HCT116 (cell line): ENCODE measurements around the gene SH3TC1. TPM values are rescaled to one million over a fixed set of nuclear protein-coding genes. Genes with fewer than 3 reads are reported as not detected.

Experiments used
- ATAC-seq: fragments of 200-7000 bp; cut with Tn5 transposase; 2 replicates; pipeline ENCODE4 v1.9.1; 2020; ENCODE audit warnings: mild to moderate bottlenecking, moderate library complexity
- BruUV-seq: library from RNA; stranded (reverse); fragments of 400-500 nt; replicated peaks from 2 replicates; lab custom pipeline; 2021; lab: Mats Ljungman, UMichigan
- CTCF ChIA-PET: fragments of 300-600 bp; sonication (Branson Sonifier 250); formaldehyde crosslinking; loops from one replicate; lab custom pipeline; 2021; ENCODE audit warnings: antibody characterized with exemption; lab: Charles Lee
- POLR2A ChIA-PET: fragments of 300-600, 350-600 bp; sonication (Branson Sonifier 250); formaldehyde crosslinking; loops from one replicate; lab custom pipeline; 2021; ENCODE audit warnings: antibody characterized with exemption; lab: Charles Lee
- RAD21 ChIA-PET, 2 experiments: fragments of 300-600 bp; sonication (Branson Sonifier 250); formaldehyde crosslinking; loops; one replicate each; lab custom pipeline; 2023; ENCODE audit warnings: low total read pairs in 2 of 2; ENCODE audit not compliant: uncharacterized antibody in 2 of 2, unreplicated experiment in 2 of 2, low non-redundant PET in 1 of 2; lab: Charles Lee
- DNase-seq: peaks from one replicate; pipeline ENCODE4 v3.0.0-alpha.2; 2010; ENCODE audit warnings: low read depth, low spot score
- H2AFZ ChIP-seq: fragments of 200-600 bp; shearing (Covaris generic), sonication (generic); 2 replicates; pipeline ENCODE4 v1.6.1; 2017; ENCODE audit warnings: low read depth, mixed run types, mixed read lengths, antibody characterized with exemption, low read length; ENCODE audit not compliant: poor library complexity, severe bottlenecking
- H3K27ac ChIP-seq: 2 replicates; pipeline ENCODE4 v1.5.1; 2012; ENCODE audit warnings: low read depth, low read length
- H3K27me3 ChIP-seq: fragments of 200-600 bp; sonication (generic); 2 replicates; pipeline ENCODE4 v1.6.1; 2016; ENCODE audit warnings: mixed run types, low read length, mixed read lengths; ENCODE audit not compliant: insufficient read depth
- H3K36me3 ChIP-seq, 2 experiments: fragments of 200-500 bp in 1 of 2; fragments of 200-600 bp in 1 of 2; sonication (Bioruptor generic) in 1 of 2; sonication (generic) in 1 of 2; 2 replicates each; pipeline versions ENCODE4 v1.5.1 to v1.6.1; 2014 to 2016; ENCODE audit warnings: low read length in 2 of 2, inconsistent platforms in 1 of 2, mixed read lengths in 1 of 2, mixed run types in 1 of 2; ENCODE audit not compliant: insufficient read depth in 2 of 2, control insufficient read depth in 1 of 2
- H3K4me1 ChIP-seq, 2 experiments: fragments of 200-600 bp in 1 of 2; sonication (generic) in 1 of 2; 2 replicates each; pipeline versions ENCODE4 v1.5.1 to v1.6.1; 2012 to 2017; ENCODE audit warnings: low read length in 2 of 2, inconsistent platforms in 1 of 2, mild to moderate bottlenecking in 1 of 2, mixed read lengths in 1 of 2, mixed run types in 1 of 2, moderate library complexity in 1 of 2; ENCODE audit not compliant: insufficient read depth in 2 of 2, control insufficient read depth in 1 of 2
- H3K4me2 ChIP-seq: fragments of 200-600 bp; sonication (generic); 2 replicates; pipeline ENCODE4 v1.6.1; 2017; ENCODE audit warnings: mixed run types, low read length, mixed read lengths
- H3K4me3 ChIP-seq, 2 experiments: fragments of 200-600 bp in 1 of 2; sonication (generic) in 1 of 2; replicated peaks in 1 of 2; 2 replicates each; pipeline ENCODE4 v1.5.1; 2011 to 2016; ENCODE audit warnings: low read length in 2 of 2, control low read depth in 1 of 2, low read depth in 1 of 2, mild to moderate bottlenecking in 1 of 2, mixed read lengths in 1 of 2, mixed run types in 1 of 2
- H3K79me2 ChIP-seq: fragments of 200-600 bp; sonication (generic); 2 replicates; pipeline ENCODE4 v1.6.1; 2017; ENCODE audit warnings: mild to moderate bottlenecking, mixed run types, low read length, moderate library complexity, mixed read lengths; ENCODE audit not compliant: insufficient read depth
- H3K9ac ChIP-seq: fragments of 200-600 bp; sonication (generic); 2 replicates; pipeline ENCODE4 v1.6.1; 2016; ENCODE audit warnings: low read length, mixed read lengths
- H3K9me2 ChIP-seq: fragments of 200-600 bp; sonication (generic), shearing (Covaris generic); 2 replicates; pipeline ENCODE4 v1.6.1; 2017; ENCODE audit warnings: mixed run types, mild to moderate bottlenecking, moderate library complexity; ENCODE audit not compliant: insufficient read depth
- H3K9me3 ChIP-seq, 2 experiments: fragments of 200-500 bp in 1 of 2; fragments of 200-600 bp in 1 of 2; sonication (Bioruptor generic) in 1 of 2; sonication (generic) in 1 of 2; 2 replicates each; pipeline ENCODE4 v1.6.1; 2014 to 2017; ENCODE audit warnings: low read length in 2 of 2, mixed read lengths in 2 of 2, inconsistent platforms in 1 of 2, low read depth in 1 of 2, mild to moderate bottlenecking in 1 of 2, mixed run types in 1 of 2, moderate library complexity in 1 of 2; ENCODE audit not compliant: control insufficient read depth in 1 of 2, insufficient read depth in 1 of 2
- H4K20me1 ChIP-seq: fragments of 200-600 bp; sonication (generic), shearing (Covaris generic); 2 replicates; pipeline ENCODE4 v1.6.1; 2017; ENCODE audit warnings: mixed run types, mild to moderate bottlenecking, moderate library complexity; ENCODE audit not compliant: insufficient read depth
- CBX3 ChIP-seq: IDR thresholded peaks from 2 replicates; pipeline ENCODE4 v1.6.1; 2012; ENCODE audit warnings: low read depth
- JUND ChIP-seq: IDR thresholded peaks from 2 replicates; pipeline ENCODE4 v1.6.1; 2012
- POLR2AphosphoS5 ChIP-seq: IDR thresholded peaks from 2 replicates; pipeline ENCODE4 v1.6.1; 2011; ENCODE audit warnings: mild to moderate bottlenecking, low read depth, low read length, moderate library complexity
- RAD21 ChIP-seq: IDR thresholded peaks from 2 replicates; pipeline ENCODE4 v1.6.1; 2012; ENCODE audit warnings: low read depth, mild to moderate bottlenecking
- SP1 ChIP-seq: IDR thresholded peaks from 2 replicates; pipeline ENCODE4 v1.6.1; 2012; ENCODE audit warnings: low read depth
- ZFX ChIP-seq: fragments of 450-650 bp; IDR thresholded peaks from 2 replicates; pipeline ENCODE4 v1.6.1; 2017
- intact Hi-C: fragments of 100-400 bp; cut with micrococcal nuclease; formaldehyde crosslinking; loops from 2 replicates; pipeline ENCODE4 v1.10.0; 2022
- total RNA-seq: library from RNA; stranded (reverse); gene quantifications from one replicate; pipeline ENCODE4 v1.2.1, GENCODE V29; 2021; ENCODE audit not compliant: unreplicated experiment
- TF ChIP-seq, protein P1 (sequence below), 3 experiments: fragments of 200-600 bp in 1 of 3; sonication (generic) in 1 of 3; IDR thresholded peaks in 2 of 3; conservative IDR thresholded peaks in 1 of 3; 2 replicates each; pipeline ENCODE4 v1.5.1; 2012 to 2017; ENCODE audit warnings: low read depth in 2 of 3, low read length in 2 of 3, antibody characterized with exemption in 1 of 3, borderline replicate concordance in 1 of 3, control low read depth in 1 of 3, mild to moderate bottlenecking in 1 of 3, mixed read lengths in 1 of 3, mixed run types in 1 of 3, moderate library complexity in 1 of 3; ENCODE audit not compliant: insufficient read depth in 1 of 3
- TF ChIP-seq, protein P2 (sequence below): IDR thresholded peaks from 2 replicates; pipeline ENCODE4 v1.6.1; 2012
- TF ChIP-seq, protein P3 (sequence below): IDR thresholded peaks from 2 replicates; pipeline ENCODE4 v1.6.1; 2011; ENCODE audit warnings: mild to moderate bottlenecking, low read length, moderate library complexity; ENCODE audit not compliant: insufficient replicate concordance; ENCODE audit errors: extremely low read depth
- TF ChIP-seq, protein P4 (sequence below): IDR thresholded peaks from 2 replicates; pipeline ENCODE4 v1.6.1; 2012

Gene SH3TC1
- total RNA-seq, 1 experiment from 2014 or later = 12.5 TPM

DNA sequence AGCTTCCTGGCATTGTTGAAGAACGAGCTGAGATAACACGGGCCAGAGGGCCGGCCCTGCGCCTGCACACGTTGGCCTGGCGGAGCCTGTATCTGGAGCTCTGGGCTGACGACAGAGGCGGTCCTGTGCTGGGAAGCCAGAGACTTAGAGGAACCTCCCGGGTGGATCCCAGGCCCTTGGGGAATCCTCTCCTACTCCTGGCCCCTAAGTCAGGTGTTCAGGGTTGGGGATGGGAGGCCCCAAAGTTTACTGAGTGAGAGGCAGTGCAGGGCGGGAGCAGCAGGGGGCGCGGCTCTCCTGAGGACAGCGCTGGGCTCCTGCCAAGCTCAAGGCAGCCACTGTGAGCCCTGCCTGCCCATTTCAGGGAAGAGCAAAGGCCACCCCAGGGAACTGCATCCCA lies 68.0 kb downstream of the SH3TC1 start:
- Histone ChIP-seq H3K27me3 (no peaks in the 10 kb centered on the region), H3K4me2 (no peak overlapping the region), H3K9me2 (no peaks in the 10 kb centered on the region), H3K9ac (no peak overlapping the region), H3K79me2 (no peaks in the 10 kb centered on the region), H2AFZ (peak overlapping the region; percentile 32), H3K4me3 (no peak overlapping the region), H3K27ac (no peak overlapping the region), H3K36me3 (no peaks in the 10 kb centered on the region), H4K20me1 (no peaks in the 10 kb centered on the region), H3K4me1 (no peaks in the 10 kb centered on the region), H3K9me3 (no peaks in the 10 kb centered on the region)
- RAD21 ChIA-PET = interaction anchor here (0.9 to 1.9 kb wide), 5 partner anchors 25 to 140 kb away, joined by 3 to 7 read pairs (median 3); no protein-coding TSS in a partner anchor
- no TSS peak for BruUV-seq
- CTCF ChIA-PET = interaction anchor here (0.6 to 3.5 kb wide), 9 partner anchors 9 to 162 kb away, joined by 3 to 34 read pairs (median 5); no protein-coding TSS in a partner anchor
- DNase-seq (peak; percentile 35), ATAC-seq (peak; percentile 97)
- TF ChIP-seq JUND (no peak), RAD21 (peak; percentile 88), CBX3 (no peak), ZFX (no peak)
- TF ChIP-seq, protein P1, sequence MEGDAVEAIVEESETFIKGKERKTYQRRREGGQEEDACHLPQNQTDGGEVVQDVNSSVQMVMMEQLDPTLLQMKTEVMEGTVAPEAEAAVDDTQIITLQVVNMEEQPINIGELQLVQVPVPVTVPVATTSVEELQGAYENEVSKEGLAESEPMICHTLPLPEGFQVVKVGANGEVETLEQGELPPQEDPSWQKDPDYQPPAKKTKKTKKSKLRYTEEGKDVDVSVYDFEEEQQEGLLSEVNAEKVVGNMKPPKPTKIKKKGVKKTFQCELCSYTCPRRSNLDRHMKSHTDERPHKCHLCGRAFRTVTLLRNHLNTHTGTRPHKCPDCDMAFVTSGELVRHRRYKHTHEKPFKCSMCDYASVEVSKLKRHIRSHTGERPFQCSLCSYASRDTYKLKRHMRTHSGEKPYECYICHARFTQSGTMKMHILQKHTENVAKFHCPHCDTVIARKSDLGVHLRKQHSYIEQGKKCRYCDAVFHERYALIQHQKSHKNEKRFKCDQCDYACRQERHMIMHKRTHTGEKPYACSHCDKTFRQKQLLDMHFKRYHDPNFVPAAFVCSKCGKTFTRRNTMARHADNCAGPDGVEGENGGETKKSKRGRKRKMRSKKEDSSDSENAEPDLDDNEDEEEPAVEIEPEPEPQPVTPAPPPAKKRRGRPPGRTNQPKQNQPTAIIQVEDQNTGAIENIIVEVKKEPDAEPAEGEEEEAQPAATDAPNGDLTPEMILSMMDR (IDR thresholded peaks at IDR 0.05 in 2 of 3, conservative IDR thresholded peaks at IDR 0.05 in 1 of 3; ENCODE audit: borderline replicate concordance in 1 of 3, insufficient read depth in 1 of 3, low read depth in 2 of 3, low read length in 2 of 3) = peak; percentile 79 to 93 (median 82)
- TF ChIP-seq, protein P2, sequence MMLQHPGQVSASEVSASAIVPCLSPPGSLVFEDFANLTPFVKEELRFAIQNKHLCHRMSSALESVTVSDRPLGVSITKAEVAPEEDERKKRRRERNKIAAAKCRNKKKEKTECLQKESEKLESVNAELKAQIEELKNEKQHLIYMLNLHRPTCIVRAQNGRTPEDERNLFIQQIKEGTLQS = no peak
- POLR2A ChIA-PET = no interaction called here
- intact Hi-C loops = loop anchor here (1.0 kb wide), 2 partner anchors 136 to 280 kb away; no protein-coding TSS in a partner anchor

DNA sequence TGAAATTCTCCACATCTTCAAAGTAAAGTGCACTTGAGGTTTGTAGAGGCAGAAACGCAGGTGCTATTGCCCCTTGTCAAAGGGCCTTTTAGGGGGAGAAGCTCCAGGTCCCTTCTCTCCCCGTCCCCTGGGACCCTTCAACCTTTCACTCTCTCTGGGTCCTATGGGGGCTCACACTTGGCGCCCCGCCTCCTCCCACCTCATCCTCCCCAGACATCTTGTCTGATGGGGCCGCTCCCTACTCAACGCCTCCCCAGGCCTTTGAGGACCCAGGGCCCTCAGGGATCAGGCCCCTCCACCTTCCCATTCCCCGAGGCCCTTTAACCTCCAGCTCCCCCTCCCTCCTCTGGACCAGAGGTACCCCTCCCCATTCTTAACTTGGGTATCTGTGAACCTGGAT lies 69.1 kb downstream of the SH3TC1 start:
- intact Hi-C loops = no loop called here
- H3K27me3 ChIP-seq = no peaks in the 10 kb centered on the region

More for the DNA sequence above, 69.1 kb downstream of the SH3TC1 start:
- no peaks in the 10 kb centered on the region for H4K20me1 ChIP-seq
- no TSS peak for BruUV-seq
- RAD21 ChIA-PET = interaction anchor here (0.7 to 1.6 kb wide), 2 partner anchors 133 to 173 kb away, joined by 3 read pairs; partner anchors contain the start of gene TRMT44 (in 1 of the 2)
- no peak overlapping the region for H3K27ac ChIP-seq
- no peaks in the 10 kb centered on the region for H3K9me2 ChIP-seq
- ATAC-seq (no peak), DNase-seq (no peak)
- no peak overlapping the region for H3K4me3 ChIP-seq
- no peaks in the 10 kb centered on the region for H3K4me1 ChIP-seq
- H3K9ac ChIP-seq = no peak overlapping the region
- no peak overlapping the region for H3K4me2 ChIP-seq
- no peaks in the 10 kb centered on the region for H3K9me3 ChIP-seq
- no peak overlapping the region for H2AFZ ChIP-seq
- H3K36me3 ChIP-seq = no peaks in the 10 kb centered on the region
- POLR2A ChIA-PET = no interaction called here
- CTCF ChIA-PET = interaction anchor here (3.5 kb wide), 1 partner anchor 134 kb away, joined by 34 read pairs; no protein-coding TSS in a partner anchor
- TF ChIP-seq POLR2AphosphoS5 (no peak), JUND (no peak), SP1 (no peak)
- TF ChIP-seq, protein P3, sequence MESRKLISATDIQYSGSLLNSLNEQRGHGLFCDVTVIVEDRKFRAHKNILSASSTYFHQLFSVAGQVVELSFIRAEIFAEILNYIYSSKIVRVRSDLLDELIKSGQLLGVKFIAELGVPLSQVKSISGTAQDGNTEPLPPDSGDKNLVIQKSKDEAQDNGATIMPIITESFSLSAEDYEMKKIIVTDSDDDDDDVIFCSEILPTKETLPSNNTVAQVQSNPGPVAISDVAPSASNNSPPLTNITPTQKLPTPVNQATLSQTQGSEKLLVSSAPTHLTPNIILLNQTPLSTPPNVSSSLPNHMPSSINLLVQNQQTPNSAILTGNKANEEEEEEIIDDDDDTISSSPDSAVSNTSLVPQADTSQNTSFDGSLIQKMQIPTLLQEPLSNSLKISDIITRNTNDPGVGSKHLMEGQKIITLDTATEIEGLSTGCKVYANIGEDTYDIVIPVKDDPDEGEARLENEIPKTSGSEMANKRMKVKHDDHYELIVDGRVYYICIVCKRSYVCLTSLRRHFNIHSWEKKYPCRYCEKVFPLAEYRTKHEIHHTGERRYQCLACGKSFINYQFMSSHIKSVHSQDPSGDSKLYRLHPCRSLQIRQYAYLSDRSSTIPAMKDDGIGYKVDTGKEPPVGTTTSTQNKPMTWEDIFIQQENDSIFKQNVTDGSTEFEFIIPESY = no peak
- TF ChIP-seq, protein P1 (IDR thresholded peaks at IDR 0.05 in 2 of 3, conservative IDR thresholded peaks at IDR 0.05 in 1 of 3; ENCODE audit: borderline replicate concordance in 1 of 3, insufficient read depth in 1 of 3, low read depth in 2 of 3, low read length in 2 of 3) = no peak
- TF ChIP-seq, protein P4, sequence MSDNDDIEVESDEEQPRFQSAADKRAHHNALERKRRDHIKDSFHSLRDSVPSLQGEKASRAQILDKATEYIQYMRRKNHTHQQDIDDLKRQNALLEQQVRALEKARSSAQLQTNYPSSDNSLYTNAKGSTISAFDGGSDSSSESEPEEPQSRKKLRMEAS = no peak
- no peaks in the 10 kb centered on the region for H3K79me2 ChIP-seq
